ENCODE measurements around the gene CLCN7.

CLCN7 gene

GRCh38 chr16:1502092-1503004 lies 27.5 kb upstream of the CLCN7 start:
- no peak for DNase-seq (ENCODE audit: low spot score)

- no peak for DNase-seq (ENCODE audit: low spot score)
Observed at GRCh38 chr16:1501630-1502029, 26.8 kb upstream of the CLCN7 start.

- DNase-seq (ENCODE audit: low spot score), result no peak
Observed at GRCh38 chr16:1500465-1501150, 25.8 kb upstream of the CLCN7 start.

- DNase-seq (ENCODE audit: low spot score), result no peak
Observed at GRCh38 chr16:1499756-1500464, 25.1 kb upstream of the CLCN7 start.

GRCh38 chr16:1498899-1499676 lies 24.3 kb upstream of the CLCN7 start:
- DNase-seq (ENCODE audit: low spot score), result no peak

- no peak for DNase-seq (ENCODE audit: low spot score)
Observed at GRCh38 chr16:1497014-1497598, 22.3 kb upstream of the CLCN7 start.

- no peak for DNase-seq (ENCODE audit: low spot score)
Observed at GRCh38 chr16:1496464-1496863, 21.6 kb upstream of the CLCN7 start.

GRCh38 chr16:1495889-1496262 lies 21.0 kb upstream of the CLCN7 start:
- no peak for DNase-seq (ENCODE audit: low spot score)

GRCh38 chr16:1495211-1495888 lies 20.5 kb upstream of the CLCN7 start:
- DNase-seq (ENCODE audit: low spot score), result no peak

GRCh38 chr16:1494711-1495110 lies 19.9 kb upstream of the CLCN7 start:
- DNase-seq (ENCODE audit: low spot score), result no peak

GRCh38 chr16:1494129-1494640 lies 19.4 kb upstream of the CLCN7 start:
- DNase-seq (ENCODE audit: low spot score), result no peak

GRCh38 chr16:1493746-1494094 lies 18.9 kb upstream of the CLCN7 start:
- no peak for DNase-seq (ENCODE audit: low spot score)

- DNase-seq (ENCODE audit: low spot score), result peak; percentile 88
Observed at GRCh38 chr16:1492923-1493745, 18.3 kb upstream of the CLCN7 start, which contains the start of gene TELO2. TELO2 (plus strand) TSS chr16:1493360; CDS start chr16:1494282, 922 bp downstream.

GRCh38 chr16:1492082-1492922 lies 17.5 kb upstream of the CLCN7 start:
- DNase-seq (ENCODE audit: low spot score), result no peak

GRCh38 chr16:1491327-1491726 lies 16.5 kb upstream of the CLCN7 start:
- DNase-seq (ENCODE audit: low spot score), result no peak

GRCh38 chr16:1489077-1489476 lies 14.2 kb upstream of the CLCN7 start:
- no peak for DNase-seq (ENCODE audit: low spot score)

- no peak for DNase-seq (ENCODE audit: low spot score)
Observed at GRCh38 chr16:1488619-1489018, 13.8 kb upstream of the CLCN7 start, which contains the start of gene PTX4. PTX4 (minus strand) TSS chr16:1488944; CDS start chr16:1488909, 35 bp downstream.

- no peak for DNase-seq (ENCODE audit: low spot score)
Observed at GRCh38 chr16:1488054-1488601, 13.3 kb upstream of the CLCN7 start.
